Measurements from ENCODE around the gene RASSF5. TPM values are rescaled to one million over a fixed set of nuclear protein-coding genes. Genes with fewer than 3 reads are reported as not detected.
A peak's percentile ranks its signal among the peaks of the same experiment; 100 is the strongest.

Gene RASSF5
- total and polyA plus RNA-seq, 10 of the 15 experiments (the other 5 are each of a cell fraction or from before 2014, with no cell fraction given), result 14.0 to 89.6 (median 68.9) TPM

GRCh38 chr1:206510371-206510770, 3.0 kb downstream of the RASSF5 start:
- no peaks in the 10 kb centered on the region for H4K20me1 ChIP-seq (ENCODE audit: control insufficient read depth, insufficient read depth)
- BruUV-seq (replicated peaks), result no TSS peak
- H3K9me3 ChIP-seq (replicated peaks; ENCODE audit: control insufficient read depth, insufficient read depth, low read length), result no peaks in the 10 kb centered on the region
- RAD21 ChIA-PET (ENCODE audit: unreplicated experiment), result no interaction called here
- ATAC-seq, result no peak
- H3K9ac ChIP-seq (ENCODE audit: control insufficient read depth, insufficient read depth, low read length), result no peak overlapping the region
- H3K27ac ChIP-seq (ENCODE audit: control insufficient read depth, insufficient read depth), result no peak overlapping the region
- in situ Hi-C loops (cut with MboI) (no loop called here), intact Hi-C loops (cut with micrococcal nuclease; ENCODE audit: unreplicated experiment) (no loop called here)
- POLR2A ChIA-PET, result interaction anchor here (1.1 to 1.4 kb wide), 2 partner anchors 15 to 39 kb away, joined by 4 to 5 read pairs; no protein-coding TSS in a partner anchor
- H2AFZ ChIP-seq (ENCODE audit: control insufficient read depth, low read depth, low read length), result no peak overlapping the region
- H3K27me3 ChIP-seq (replicated peaks in 1 of 2; ENCODE audit: control insufficient read depth in 2 of 2, insufficient read depth in 2 of 2, low read length in 1 of 2), result no peaks in the 10 kb centered on the region
- CTCF ChIA-PET, result interaction anchor here (1.2 to 2.8 kb wide), 3 partner anchors 14 to 31 kb away, joined by 6 to 10 read pairs (median 7); no protein-coding TSS in a partner anchor
- H3K79me2 ChIP-seq (ENCODE audit: control insufficient read depth, insufficient read depth, low read length), result no peaks in the 10 kb centered on the region
- peak overlapping the region; percentile 19; the same call in 1 of the 2 replicates for H3K4me2 ChIP-seq (ENCODE audit: control insufficient read depth, insufficient read depth)
- no peak for TF ChIP-seq PAX8 (IDR thresholded peaks at IDR 0.05)
- no peak for TF ChIP-seq TBL1XR1 (IDR thresholded peaks at IDR 0.05; ENCODE audit: low read depth, low read length)
- TF ChIP-seq EGR1 (IDR thresholded peaks at IDR 0.05; ENCODE audit: borderline replicate concordance in 1 of 2, low read depth in 2 of 2, low read length in 2 of 2), result no peak
- TF ChIP-seq POLR2A (IDR thresholded peaks at IDR 0.05; ENCODE audit: low read depth, low read length), result no peak
- TF ChIP-seq BRCA1 (IDR thresholded peaks at IDR 0.05; ENCODE audit: low read depth, low read length), result no peak
- no peak for TF ChIP-seq REST (IDR thresholded peaks at IDR 0.05; ENCODE audit: low read depth, low read length)
- no peak for TF ChIP-seq JUND (IDR thresholded peaks at IDR 0.05; ENCODE audit: low read depth, low read length)
- no peak for TF ChIP-seq NFXL1 (IDR thresholded peaks at IDR 0.05; ENCODE audit: borderline replicate concordance)
- TF ChIP-seq IRF3 (IDR thresholded peaks at IDR 0.05), result no peak
- no peaks in the 10 kb centered on the region for H3K36me3 ChIP-seq (ENCODE audit: control insufficient read depth in 2 of 2, insufficient read depth in 2 of 2, low read length in 1 of 2)
- no peak for FAIRE-seq
- H3K4me1 ChIP-seq (ENCODE audit: control insufficient read depth, insufficient read depth, low read length), result peaks cover 17% of the 10 kb centered on the region
- H3K4me3 ChIP-seq, result no peak overlapping the region
- SMC1A ChIA-PET (ENCODE audit: uncharacterized antibody, unreplicated experiment), result interaction anchor here (1.1 kb wide), 1 partner anchor 35 kb away, joined by 6 read pairs; no protein-coding TSS in a partner anchor
- no peak for DNase-seq (ENCODE audit: low read depth, low spot score)
- WGBS (ENCODE audit: insufficient coverage, insufficient replicate concordance, low lambda C conversion rate, missing lambda C conversion rate), result 78% methylated on average over 5 of the region's 5 CpGs
